Natural killer cell (primary cell): ENCODE data around the gene SLC25A29. TPM values are rescaled to one million over a fixed set of nuclear protein-coding genes. Genes with fewer than 3 reads are reported as not detected.

Experiments
- ATAC-seq, 3 donors: fragments of 150-1000 bp in 2 of 3; fragments of 200-7000 bp in 1 of 3; cut with Tn5 transposase; 1 replicate in 1 of 3; 2 replicates in 2 of 3; pipeline ENCODE4 v1.10.0; 2021; ENCODE audit warnings: mild to moderate bottlenecking in 2 of 3, moderate library complexity in 2 of 3
- DNase-seq, 2 donors: peaks; one replicate each; pipeline versions ENCODE4 v3.0.0 to v3.0.0-alpha.2; 2013 to 2021; ENCODE audit warnings: mixed read lengths in 1 of 2
- H3K27ac ChIP-seq: one replicate; pipeline ENCODE4 v1.5.1; 2013; ENCODE audit warnings: mild to moderate bottlenecking, low read length
- H3K27me3 ChIP-seq: one replicate; pipeline ENCODE4 v1.6.1; 2013; ENCODE audit warnings: low read length; ENCODE audit not compliant: control insufficient read depth, insufficient read depth
- H3K36me3 ChIP-seq: one replicate; pipeline ENCODE4 v1.6.1; 2013; ENCODE audit warnings: low read length; ENCODE audit not compliant: control insufficient read depth, insufficient read depth
- H3K4me1 ChIP-seq: one replicate; pipeline ENCODE4 v1.6.1; 2013; ENCODE audit warnings: low read length; ENCODE audit not compliant: control insufficient read depth, insufficient read depth
- H3K4me3 ChIP-seq: one replicate; pipeline ENCODE4 v1.5.1; 2013; ENCODE audit warnings: low read length
- H3K9me3 ChIP-seq: one replicate; pipeline ENCODE4 v1.6.1; 2013; ENCODE audit warnings: low read length; ENCODE audit not compliant: control insufficient read depth, insufficient read depth
- H3K27ac Mint-ChIP-seq, 2 donors: one replicate each; pipeline ENCODE4 v1.8.0; 2022; ENCODE audit warnings: mild to moderate bottlenecking in 2 of 2, mixed read lengths in 2 of 2, moderate library complexity in 1 of 2
- H3K27me3 Mint-ChIP-seq, 2 donors: one replicate each; pipeline ENCODE4 v1.8.0; 2022; ENCODE audit warnings: low read depth in 2 of 2, mixed read lengths in 2 of 2
- H3K36me3 Mint-ChIP-seq: one replicate; pipeline ENCODE4 v1.8.0; 2022; ENCODE audit warnings: mixed read lengths
- H3K4me1 Mint-ChIP-seq, 2 donors: one replicate each; pipeline ENCODE4 v1.8.0; 2022; ENCODE audit warnings: mixed read lengths in 2 of 2
- H3K4me3 Mint-ChIP-seq: one replicate; pipeline ENCODE4 v1.8.0; 2022; ENCODE audit warnings: mild to moderate bottlenecking, moderate library complexity, mixed read lengths
- H3K9me3 Mint-ChIP-seq, 2 donors: one replicate each; pipeline ENCODE4 v1.8.0; 2022; ENCODE audit warnings: mixed read lengths in 2 of 2
- CTCF ChIP-seq: fragments of 200-600 bp; IDR thresholded peaks from one replicate; pipeline ENCODE4 v1.8.0; 2022; ENCODE audit warnings: antibody characterized with exemption
- WGBS: methylation state at CpG from one replicate; pipeline ENCODE4 v1.1.7; 2013; ENCODE audit warnings: missing lambda C conversion rate; ENCODE audit not compliant: insufficient coverage; 5-methylcytosine and 5-hydroxymethylcytosine counted together
- intact Hi-C: fragments of 100-400 bp; cut with micrococcal nuclease; formaldehyde crosslinking; loops from one replicate; pipeline ENCODE4 v1.14.2; 2022
- total RNA-seq, 4 donors: library from RNA; stranded (reverse); fragments of 120-200 nt in 1 of 4; gene quantifications; one replicate each; pipeline versions ENCODE4 v1.2.3 to v1.2.4, GENCODE V29; 2013 to 2022

SLC25A29 gene
- total RNA-seq, 3 donors from 2014 or later (not counting 1 experiment from before 2014, with no cell fraction given) = 8.6 to 80.7 (median 69.3) TPM

GRCh38 chr14:100341301-100342031 is 35.2 kb upstream of the SLC25A29 start:
- H3K4me3 Mint-ChIP-seq = no peak overlapping the region
- peaks cover 7% of the 10 kb centered on the region for H3K36me3 Mint-ChIP-seq

GRCh38 chr14:100340423-100340813 is 34.2 kb upstream of the SLC25A29 start:
- TF ChIP-seq CTCF = no peak
- peaks cover 16% of the 10 kb centered on the region for H3K36me3 ChIP-seq
- H3K9me3 ChIP-seq = no peaks in the 10 kb centered on the region
- DNase-seq (no peak), ATAC-seq (no peak)
- no peak overlapping the region for H3K4me3 Mint-ChIP-seq
- H3K9me3 Mint-ChIP-seq = no peaks in the 10 kb centered on the region
- peaks cover 15% of the 10 kb centered on the region for H3K4me1 ChIP-seq
- H3K4me1 Mint-ChIP-seq = no peaks in the 10 kb centered on the region
- H3K36me3 Mint-ChIP-seq = peaks cover 7% of the 10 kb centered on the region
- peak overlapping the region; percentile 11 to 15 for H3K27ac Mint-ChIP-seq
- H3K27me3 ChIP-seq = no peaks in the 10 kb centered on the region
- H3K27me3 Mint-ChIP-seq = no peaks in the 10 kb centered on the region
- intact Hi-C loops = no loop called here
- WGBS = 79% methylated on average over 6 of the region's 6 CpGs
- H3K27ac ChIP-seq = no peak overlapping the region
- no peak overlapping the region for H3K4me3 ChIP-seq

More at GRCh38 chr14:100341301-100342031, 35.2 kb upstream of the SLC25A29 start:
- 39% methylated on average over 6 of the region's 8 CpGs for WGBS
- Mint-ChIP-seq H3K27ac (peak overlapping the region in 1 of 2 donors; percentile 27), H3K27me3 (no peaks in the 10 kb centered on the region), H3K9me3 (no peaks in the 10 kb centered on the region), H3K4me1 (no peaks in the 10 kb centered on the region)
- no peaks in the 10 kb centered on the region for H3K9me3 ChIP-seq
- H3K27ac ChIP-seq = peak overlapping the region; percentile 55
- H3K27me3 ChIP-seq = no peaks in the 10 kb centered on the region
- peaks cover 19% of the 10 kb centered on the region for H3K36me3 ChIP-seq
- intact Hi-C loops = no loop called here
- no peak overlapping the region for H3K4me3 ChIP-seq
- DNase-seq (peak in 1 of 2 donors; percentile 21), ATAC-seq (peak; percentile 29 to 54 (median 36))
- H3K4me1 ChIP-seq = peaks cover 15% of the 10 kb centered on the region
- no peak for TF ChIP-seq CTCF

DNA sequence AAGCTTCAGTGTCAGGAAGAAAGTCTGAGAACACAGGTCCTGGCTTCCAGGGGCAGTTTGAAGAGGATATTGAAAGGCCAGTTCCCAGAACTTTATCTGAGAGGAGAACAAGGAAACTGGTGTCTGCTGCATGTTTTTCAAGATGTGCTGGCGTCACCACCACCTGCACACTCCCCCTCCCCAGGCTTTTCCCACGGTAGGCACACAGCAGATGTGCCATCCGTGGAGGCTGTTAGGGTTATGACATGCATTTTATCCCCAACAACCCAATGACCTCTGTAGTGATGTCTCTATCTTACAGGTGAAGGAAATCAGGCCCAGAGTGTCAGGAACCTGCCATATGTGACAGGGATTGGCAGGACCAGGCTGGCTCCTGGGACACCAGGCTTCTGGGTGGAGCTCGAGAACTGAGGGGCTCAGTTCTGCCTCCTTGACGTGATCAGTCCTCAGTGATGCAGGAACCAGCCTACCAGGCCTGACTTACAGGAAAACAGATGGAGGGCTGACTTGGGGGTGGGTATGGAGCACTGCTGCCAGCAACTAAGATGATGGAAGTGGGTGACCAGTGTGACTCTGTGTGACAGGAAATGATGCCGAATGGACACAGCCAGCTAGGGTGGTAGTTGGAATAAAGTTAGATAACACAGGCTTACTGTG is 33.6 kb upstream of the SLC25A29 start:
- no peak for DNase-seq
- Mint-ChIP-seq H3K27me3 (no peaks in the 10 kb centered on the region), H3K27ac (peak overlapping the region in 1 of 2 donors; percentile 15), H3K4me3 (no peak overlapping the region), H3K4me1 (no peaks in the 10 kb centered on the region), H3K9me3 (no peaks in the 10 kb centered on the region), H3K36me3 (peaks cover 7% of the 10 kb centered on the region)
- ATAC-seq = no peak
- WGBS = 81% methylated on average over 5 of the region's 6 CpGs
- H3K27ac ChIP-seq = no peak overlapping the region
- peaks cover 18% of the 10 kb centered on the region for H3K36me3 ChIP-seq
- no peaks in the 10 kb centered on the region for H3K9me3 ChIP-seq
- intact Hi-C loops = no loop called here
- H3K4me3 ChIP-seq = no peak overlapping the region
- TF ChIP-seq CTCF = no peak
- H3K27me3 ChIP-seq = no peaks in the 10 kb centered on the region
- H3K4me1 ChIP-seq = peaks cover 15% of the 10 kb centered on the region
